HK-2 (cell line): ENCODE data around the gene HMCN1.
"Not testable (repeated sequence)": the region's sequence is repeated elsewhere in the genome, so short reads cannot be mapped to it uniquely, and the experiment has no call there.

ENCODE experiments used
- DNase-seq: peaks from one replicate; pipeline ENCODE4 v3.0.0-alpha.2; 2018; ENCODE audit not compliant: unreplicated experiment

HMCN1 gene

GRCh38 chr1:186202271-186202764 lies 468.1 kb downstream of the HMCN1 start:
- no peak for DNase-seq

- DNase-seq = no peak
Measured at GRCh38 chr1:186202776-186203175, 468.6 kb downstream of the HMCN1 start.

- no peak for DNase-seq
Measured at GRCh38 chr1:186206048-186206570, 471.9 kb downstream of the HMCN1 start.

GRCh38 chr1:186207391-186208085 lies 473.3 kb downstream of the HMCN1 start:
- no peak for DNase-seq

- no peak for DNase-seq
Measured at GRCh38 chr1:186208405-186209129, 474.4 kb downstream of the HMCN1 start.

- DNase-seq = no peak
Measured at GRCh38 chr1:186210258-186210657, 476.1 kb downstream of the HMCN1 start.

- DNase-seq = not testable (repeated sequence)
Measured at GRCh38 chr1:186211583-186211982, 477.4 kb downstream of the HMCN1 start.

- peak; percentile 39 for DNase-seq
Measured at GRCh38 chr1:186212568-186213224, 478.5 kb downstream of the HMCN1 start.

- no peak for DNase-seq
Measured at GRCh38 chr1:186213225-186213607, 479.0 kb downstream of the HMCN1 start.

GRCh38 chr1:186214791-186215190 lies 480.6 kb downstream of the HMCN1 start:
- DNase-seq = no peak

- no peak for DNase-seq
Measured at GRCh38 chr1:186215636-186216035, 481.4 kb downstream of the HMCN1 start.

GRCh38 chr1:186218654-186219352 lies 484.6 kb downstream of the HMCN1 start:
- no peak for DNase-seq

GRCh38 chr1:186220067-186220466 lies 485.9 kb downstream of the HMCN1 start:
- no peak for DNase-seq

GRCh38 chr1:186220911-186221310 lies 486.7 kb downstream of the HMCN1 start:
- DNase-seq = no peak

GRCh38 chr1:186225096-186225495 lies 490.9 kb downstream of the HMCN1 start:
- no peak for DNase-seq

GRCh38 chr1:186228749-186229148 lies 494.6 kb downstream of the HMCN1 start:
- DNase-seq = no peak

- DNase-seq = no peak
Measured at GRCh38 chr1:186231861-186232436, 497.8 kb downstream of the HMCN1 start.

GRCh38 chr1:186234976-186235686 lies 500.9 kb downstream of the HMCN1 start:
- DNase-seq = no peak

GRCh38 chr1:186235696-186236095 lies 501.5 kb downstream of the HMCN1 start:
- no peak for DNase-seq

GRCh38 chr1:186236921-186237320 lies 502.7 kb downstream of the HMCN1 start:
- peak; percentile 44 for DNase-seq

- DNase-seq = no peak
Measured at GRCh38 chr1:186239171-186239570, 505.0 kb downstream of the HMCN1 start.
